ENCODE results near the gene GMFB. TPM values are rescaled to one million over a fixed set of nuclear protein-coding genes. Genes with fewer than 3 reads are reported as not detected.
A peak's percentile ranks its signal among the peaks of the same experiment; 100 is the strongest.
"Not testable (repeated sequence)": the region's sequence is repeated elsewhere in the genome, so short reads cannot be mapped to it uniquely, and the experiment has no call there.

GMFB gene
- total RNA-seq, 1 donor = 129 TPM

- no peak overlapping the region for H3K4me3 ChIP-seq (ENCODE audit: low read depth, low read length)
- TF ChIP-seq, protein P1, sequence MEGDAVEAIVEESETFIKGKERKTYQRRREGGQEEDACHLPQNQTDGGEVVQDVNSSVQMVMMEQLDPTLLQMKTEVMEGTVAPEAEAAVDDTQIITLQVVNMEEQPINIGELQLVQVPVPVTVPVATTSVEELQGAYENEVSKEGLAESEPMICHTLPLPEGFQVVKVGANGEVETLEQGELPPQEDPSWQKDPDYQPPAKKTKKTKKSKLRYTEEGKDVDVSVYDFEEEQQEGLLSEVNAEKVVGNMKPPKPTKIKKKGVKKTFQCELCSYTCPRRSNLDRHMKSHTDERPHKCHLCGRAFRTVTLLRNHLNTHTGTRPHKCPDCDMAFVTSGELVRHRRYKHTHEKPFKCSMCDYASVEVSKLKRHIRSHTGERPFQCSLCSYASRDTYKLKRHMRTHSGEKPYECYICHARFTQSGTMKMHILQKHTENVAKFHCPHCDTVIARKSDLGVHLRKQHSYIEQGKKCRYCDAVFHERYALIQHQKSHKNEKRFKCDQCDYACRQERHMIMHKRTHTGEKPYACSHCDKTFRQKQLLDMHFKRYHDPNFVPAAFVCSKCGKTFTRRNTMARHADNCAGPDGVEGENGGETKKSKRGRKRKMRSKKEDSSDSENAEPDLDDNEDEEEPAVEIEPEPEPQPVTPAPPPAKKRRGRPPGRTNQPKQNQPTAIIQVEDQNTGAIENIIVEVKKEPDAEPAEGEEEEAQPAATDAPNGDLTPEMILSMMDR (IDR thresholded peaks at IDR 0.05; ENCODE audit: insufficient read depth, low read length) = no peak
- no peak for DNase-seq (ENCODE audit: low read depth)
Observed at GRCh38 chr14:54457609-54457996, 31.2 kb downstream of the GMFB start.

DNA sequence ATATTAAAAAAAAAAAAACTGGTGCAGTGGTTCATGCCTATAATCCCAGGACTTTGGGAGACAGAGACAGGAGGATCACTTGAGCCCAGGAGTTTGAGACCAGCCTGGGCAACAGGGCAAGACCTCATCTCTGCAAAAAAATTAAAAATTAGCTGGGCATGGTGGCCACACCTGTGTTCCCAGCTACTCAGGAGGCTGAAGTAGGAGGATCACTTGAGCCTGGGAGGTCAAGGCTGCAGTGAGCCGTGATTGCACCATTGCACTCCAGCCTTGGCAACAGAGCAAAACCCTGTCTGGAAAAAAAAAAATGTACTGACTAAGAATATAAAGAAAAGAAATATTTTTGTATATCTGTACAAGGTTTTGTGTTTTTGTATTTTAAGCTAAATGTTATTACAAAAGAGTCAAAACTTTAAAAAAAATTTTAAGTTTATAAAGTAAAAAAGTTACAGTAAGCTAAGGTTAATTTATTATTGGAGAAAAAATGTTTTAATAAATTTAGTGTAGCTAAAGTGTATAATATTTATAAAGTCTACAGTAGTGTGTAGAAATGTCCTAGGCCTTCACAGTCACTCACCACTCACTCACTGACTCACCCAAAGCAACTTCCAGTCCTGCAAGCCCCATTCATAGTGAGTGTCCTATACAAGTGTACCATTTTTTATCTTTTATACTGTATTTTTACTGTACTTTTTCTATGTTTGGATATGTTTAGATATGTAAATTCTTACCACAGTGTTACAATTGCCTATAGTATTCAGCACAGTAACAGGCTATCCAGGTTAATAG is 31.8 kb downstream of the GMFB start:
- H3K4me3 ChIP-seq (ENCODE audit: low read depth, low read length); DNase-seq (ENCODE audit: low read depth): not testable (repeated sequence)

DNA sequence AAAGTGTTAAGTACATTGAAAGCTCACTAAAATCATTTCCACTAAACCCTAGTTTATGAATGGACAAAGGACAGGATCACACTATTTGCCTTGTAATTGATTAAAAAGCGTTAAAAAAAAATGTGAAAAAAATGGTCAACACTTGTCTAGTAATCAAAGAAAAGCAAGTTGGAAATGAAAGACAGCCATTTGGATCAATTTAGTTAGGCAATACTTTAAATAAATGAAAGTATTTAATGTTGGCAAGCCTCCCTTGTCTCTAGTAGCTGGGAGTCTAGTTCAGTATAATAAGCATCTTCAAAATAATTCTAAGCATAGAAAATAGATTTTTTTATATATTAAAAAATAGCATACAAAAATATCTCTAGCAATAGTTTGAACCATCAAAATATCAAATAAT is 33.4 kb downstream of the GMFB start:
- TF ChIP-seq, protein P1 (IDR thresholded peaks at IDR 0.05; ENCODE audit: insufficient read depth, low read length) = no peak
- no peak for DNase-seq (ENCODE audit: low read depth)
- no peak overlapping the region for H3K4me3 ChIP-seq (ENCODE audit: low read depth, low read length)

GRCh38 chr14:54453990-54454389 is 34.8 kb downstream of the GMFB start:
- not testable (repeated sequence) for DNase-seq (ENCODE audit: low read depth)

DNA sequence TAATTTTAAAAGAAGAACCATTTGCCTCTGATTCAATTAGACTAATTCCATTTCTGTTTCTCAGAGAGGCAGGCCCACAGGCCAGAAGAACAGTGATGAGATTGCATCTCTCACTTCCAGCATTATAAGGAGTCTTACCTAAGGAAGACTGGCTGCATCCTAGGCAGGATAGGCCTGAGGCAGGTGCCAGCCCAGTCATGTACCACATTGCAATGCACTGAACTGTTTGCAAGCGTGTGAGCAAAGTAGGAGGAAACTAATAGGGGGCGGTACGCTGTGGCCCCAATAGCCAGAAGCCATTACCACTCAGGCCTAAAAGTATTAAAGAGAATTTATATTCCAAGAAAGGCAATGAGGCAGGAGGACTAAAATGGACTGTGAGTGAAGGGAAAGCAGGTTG is 35.5 kb downstream of the GMFB start:
- no peak overlapping the region for H3K4me3 ChIP-seq (ENCODE audit: low read depth, low read length)
- DNase-seq (ENCODE audit: low read depth) = no peak
- TF ChIP-seq, protein P1 (IDR thresholded peaks at IDR 0.05; ENCODE audit: insufficient read depth, low read length) = no peak

More at GRCh38 chr14:54453990-54454389, 34.8 kb downstream of the GMFB start:
- not testable (repeated sequence) for H3K4me3 ChIP-seq (ENCODE audit: low read depth, low read length)

GRCh38 chr14:54451961-54452360 is 36.8 kb downstream of the GMFB start:
- no peak overlapping the region for H3K4me3 ChIP-seq (ENCODE audit: low read depth, low read length)
- DNase-seq (ENCODE audit: low read depth) = no peak
- TF ChIP-seq, protein P1 (IDR thresholded peaks at IDR 0.05; ENCODE audit: insufficient read depth, low read length) = no peak

DNA sequence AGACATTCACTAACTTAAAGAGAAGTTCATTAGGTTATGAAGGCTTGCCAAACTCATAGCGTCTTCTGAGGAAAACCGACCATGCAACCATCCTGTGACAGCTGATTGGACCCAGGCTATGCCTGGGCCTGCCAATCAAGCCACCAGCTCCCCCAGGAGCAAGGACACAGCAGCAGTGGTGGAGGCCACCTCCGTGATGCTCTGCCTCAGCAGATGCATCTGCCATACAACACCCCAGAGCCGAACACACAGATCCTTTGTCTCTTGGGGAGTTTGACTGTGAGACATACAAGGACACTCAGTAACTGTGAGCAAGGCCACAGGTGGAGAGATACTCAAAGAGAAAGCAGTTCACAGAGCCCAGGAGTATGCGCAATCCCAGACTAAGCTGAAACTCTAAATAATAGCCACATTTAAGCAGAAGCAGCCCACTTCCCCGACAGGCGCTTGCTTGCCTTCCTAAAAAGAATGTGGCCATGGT is 37.6 kb downstream of the GMFB start:
- TF ChIP-seq, protein P1 (IDR thresholded peaks at IDR 0.05; ENCODE audit: insufficient read depth, low read length) = no peak
- H3K4me3 ChIP-seq (ENCODE audit: low read depth, low read length) = no peak overlapping the region
- DNase-seq (ENCODE audit: low read depth) = no peak

GRCh38 chr14:54450535-54450934 is 38.2 kb downstream of the GMFB start:
- no peak overlapping the region for H3K4me3 ChIP-seq (ENCODE audit: low read depth, low read length)
- DNase-seq (ENCODE audit: low read depth) = peak; percentile 66
- TF ChIP-seq, protein P1 (IDR thresholded peaks at IDR 0.05; ENCODE audit: insufficient read depth, low read length) = no peak
